Parathyroid adenoma (tissue), 2 donors: ENCODE results near the gene TBL1XR1.

Experiments used
- H2AFZ ChIP-seq: fragments of 300-600 bp; sonication (generic); one replicate; pipeline ENCODE4 v1.7.0; 2017; ENCODE audit warnings: antibody characterized with exemption, mild to moderate bottlenecking
- H3K27ac ChIP-seq: fragments of 300-600 bp; sonication (generic); one replicate; pipeline ENCODE4 v1.7.0; 2017
- H3K27me3 ChIP-seq: fragments of 300-600 bp; sonication (generic); one replicate; pipeline ENCODE4 v1.7.0; 2017; ENCODE audit warnings: low read length; ENCODE audit not compliant: control insufficient read depth, insufficient read depth
- H3K36me3 ChIP-seq: fragments of 300-600 bp; sonication (generic); one replicate; pipeline ENCODE4 v1.7.0; 2017; ENCODE audit warnings: low read length; ENCODE audit not compliant: control insufficient read depth, insufficient read depth
- H3K4me1 ChIP-seq: fragments of 300-600 bp; sonication (generic); one replicate; pipeline ENCODE4 v1.7.0; 2017; ENCODE audit warnings: control low read depth
- H3K4me2 ChIP-seq: fragments of 300-600 bp; sonication (generic); one replicate; pipeline ENCODE4 v1.7.0; 2017; ENCODE audit warnings: low read length
- H3K4me3 ChIP-seq: fragments of 300-600 bp; sonication (generic); one replicate; pipeline ENCODE4 v1.7.0; 2017; ENCODE audit warnings: low read depth, low read length
- H3K79me2 ChIP-seq: fragments of 300-600 bp; sonication (generic); one replicate; pipeline ENCODE4 v1.7.0; 2017; ENCODE audit warnings: control low read depth
- H3K9ac ChIP-seq: fragments of 300-600 bp; sonication (generic); one replicate; pipeline ENCODE4 v1.7.0; 2017; ENCODE audit warnings: mild to moderate bottlenecking
- H3K9me3 ChIP-seq: fragments of 300-600 bp; sonication (generic); one replicate; pipeline ENCODE4 v1.7.0; 2017; ENCODE audit warnings: low read length; ENCODE audit not compliant: control insufficient read depth
- CTCF ChIP-seq: fragments of 300-600 bp; sonication (generic); IDR thresholded peaks from one replicate; pipeline ENCODE4 v1.7.0; 2017; ENCODE audit warnings: antibody characterized with exemption, mild to moderate bottlenecking
- donor health status: primary hyperparathyroidism.

TBL1XR1 gene

GRCh38 chr3:177084616-177085015 is 112.7 kb downstream of the TBL1XR1 start:
- H2AFZ ChIP-seq = no peak overlapping the region
- no peaks in the 10 kb centered on the region for H3K9me3 ChIP-seq
- H3K4me1 ChIP-seq = no peaks in the 10 kb centered on the region
- H3K9ac ChIP-seq = no peak overlapping the region
- no peak overlapping the region for H3K4me2 ChIP-seq
- H3K27me3 ChIP-seq = no peaks in the 10 kb centered on the region
- H3K36me3 ChIP-seq = no peaks in the 10 kb centered on the region
- peaks cover 27% of the 10 kb centered on the region for H3K79me2 ChIP-seq
- H3K4me3 ChIP-seq = no peak overlapping the region
- no peak overlapping the region for H3K27ac ChIP-seq
- TF ChIP-seq CTCF = no peak

- TF ChIP-seq CTCF = no peak
- peaks cover 52% of the 10 kb centered on the region for H3K79me2 ChIP-seq
- H3K4me3 ChIP-seq = no peak overlapping the region
- no peaks in the 10 kb centered on the region for H3K4me1 ChIP-seq
- no peaks in the 10 kb centered on the region for H3K27me3 ChIP-seq
- no peaks in the 10 kb centered on the region for H3K9me3 ChIP-seq
- no peak overlapping the region for H2AFZ ChIP-seq
- H3K4me2 ChIP-seq = no peak overlapping the region
- H3K36me3 ChIP-seq = no peaks in the 10 kb centered on the region
- no peak overlapping the region for H3K9ac ChIP-seq
- no peak overlapping the region for H3K27ac ChIP-seq
Observed at GRCh38 chr3:177080122-177080521, 117.2 kb downstream of the TBL1XR1 start.

GRCh38 chr3:177079684-177080083 is 117.6 kb downstream of the TBL1XR1 start:
- no peak for TF ChIP-seq CTCF
- no peak overlapping the region for H3K4me2 ChIP-seq
- no peak overlapping the region for H2AFZ ChIP-seq
- no peak overlapping the region for H3K9ac ChIP-seq
- H3K4me1 ChIP-seq = no peaks in the 10 kb centered on the region
- H3K79me2 ChIP-seq = peaks cover 53% of the 10 kb centered on the region
- H3K9me3 ChIP-seq = no peaks in the 10 kb centered on the region
- H3K4me3 ChIP-seq = no peak overlapping the region
- no peaks in the 10 kb centered on the region for H3K27me3 ChIP-seq
- no peak overlapping the region for H3K27ac ChIP-seq
- H3K36me3 ChIP-seq = no peaks in the 10 kb centered on the region

GRCh38 chr3:177071496-177072156 is 125.7 kb downstream of the TBL1XR1 start:
- Histone ChIP-seq H3K9me3 (no peaks in the 10 kb centered on the region), H3K4me2 (no peak overlapping the region), H3K79me2 (peaks cover 45% of the 10 kb centered on the region), H2AFZ (no peak overlapping the region), H3K9ac (no peak overlapping the region), H3K27ac (no peak overlapping the region), H3K4me1 (peaks cover under 1% of the 10 kb centered on the region), H3K4me3 (no peak overlapping the region), H3K27me3 (no peaks in the 10 kb centered on the region), H3K36me3 (no peaks in the 10 kb centered on the region)
- no peak for TF ChIP-seq CTCF
